Lung microvascular endothelial cell (primary cell): ENCODE data around the gene SYNPO2L. TPM values are rescaled to one million over a fixed set of nuclear protein-coding genes. Genes with fewer than 3 reads are reported as not detected.
"Not testable (repeated sequence)": the region's sequence is repeated elsewhere in the genome, so short reads cannot be mapped to it uniquely, and the experiment has no call there.

Source experiments
- DNase-seq, 2 donors: peaks; one replicate each; pipeline versions ENCODE4 v3.0.0 to v3.0.0-alpha.2; 2010; ENCODE audit warnings: low read depth in 2 of 2
- total RNA-seq: library from RNA; depleted of rRNA; stranded (reverse); fragments of >200 nt; gene quantifications from 2 replicates; pipeline ENCODE4 v1.2.1, GENCODE V29; 2014

Gene SYNPO2L
- total RNA-seq = not detected in 2 replicates

- DNase-seq = no peak
Observed at GRCh38 chr10:73655990-73656298, at the start of gene SYNPO2L. Gene SYNPO2L, minus strand, starts transcription at chr10:73656029. Its CDS starts 107 bp downstream, at chr10:73655922.

DNA sequence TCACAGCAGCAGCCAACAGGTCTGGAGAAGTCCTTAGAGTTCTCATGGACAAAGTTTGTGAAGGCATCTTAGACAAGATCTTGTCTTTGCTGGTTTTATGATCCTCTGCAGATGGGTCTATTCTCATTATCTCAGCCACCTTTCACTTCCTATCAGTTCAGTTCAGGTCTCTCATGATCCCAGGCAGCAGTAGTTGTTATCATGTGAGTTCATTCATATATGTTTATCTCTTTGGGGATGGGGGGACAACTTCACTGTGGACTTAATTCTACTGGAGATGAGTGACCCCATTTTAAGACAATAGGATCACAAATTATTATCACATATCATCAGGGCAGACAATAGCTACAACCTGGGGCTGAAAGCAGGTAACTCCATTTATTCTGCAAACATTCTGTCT, 48.1 kb upstream of the SYNPO2L start:
- not testable (repeated sequence) for DNase-seq

- not testable (repeated sequence) for DNase-seq
Observed at GRCh38 chr10:73698819-73699218, 43.0 kb upstream of the SYNPO2L start.

DNA sequence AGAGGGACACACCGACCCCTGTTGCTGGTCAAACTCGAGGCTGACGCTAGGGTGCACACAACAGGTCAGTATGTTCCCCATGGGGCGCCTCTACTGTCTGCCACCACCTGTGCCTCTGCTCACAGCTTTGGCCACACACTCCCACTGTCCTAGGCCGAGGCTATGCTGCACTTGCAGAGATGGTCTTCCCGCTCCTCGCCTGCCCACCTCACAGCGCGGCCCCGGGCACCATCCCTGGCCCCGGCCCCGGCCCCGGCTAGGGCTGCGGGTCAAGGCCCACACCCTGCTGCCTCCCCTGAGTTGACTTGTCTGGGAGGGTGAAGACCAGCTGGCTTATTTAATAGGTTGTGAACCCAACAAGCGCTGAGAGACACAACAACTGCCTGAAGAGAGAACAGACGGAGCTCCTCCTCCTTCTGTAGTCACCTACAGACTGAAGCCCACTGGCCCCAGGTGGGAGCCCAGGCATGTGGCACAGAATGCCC, 41.9 kb upstream of the SYNPO2L start, which contains the start of gene AGAP5:
Gene AGAP5 (minus strand): TSS at position 435 of the 485 bp plus-strand sequence. CDS start 354 bp downstream, at position 81.
- DNase-seq = not testable (repeated sequence)

DNA sequence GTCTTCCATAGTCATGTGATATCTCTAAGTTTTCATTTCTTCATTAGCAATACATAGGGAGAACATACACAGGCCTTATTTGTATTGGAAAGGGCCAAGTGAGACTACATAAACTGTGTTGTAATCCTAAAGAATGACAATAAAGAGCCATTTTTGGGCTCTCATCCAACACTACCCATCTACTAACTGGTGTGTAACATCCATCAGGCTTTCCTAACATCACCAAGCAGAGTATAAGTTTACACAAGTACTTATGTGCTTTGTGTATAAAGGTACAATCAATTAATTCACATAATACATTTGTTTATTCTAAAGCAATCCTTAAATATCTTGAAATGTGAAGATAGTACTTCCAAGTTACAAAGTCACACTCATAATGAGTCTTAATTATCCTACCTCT, 39.5 kb upstream of the SYNPO2L start:
- not testable (repeated sequence) for DNase-seq

DNA sequence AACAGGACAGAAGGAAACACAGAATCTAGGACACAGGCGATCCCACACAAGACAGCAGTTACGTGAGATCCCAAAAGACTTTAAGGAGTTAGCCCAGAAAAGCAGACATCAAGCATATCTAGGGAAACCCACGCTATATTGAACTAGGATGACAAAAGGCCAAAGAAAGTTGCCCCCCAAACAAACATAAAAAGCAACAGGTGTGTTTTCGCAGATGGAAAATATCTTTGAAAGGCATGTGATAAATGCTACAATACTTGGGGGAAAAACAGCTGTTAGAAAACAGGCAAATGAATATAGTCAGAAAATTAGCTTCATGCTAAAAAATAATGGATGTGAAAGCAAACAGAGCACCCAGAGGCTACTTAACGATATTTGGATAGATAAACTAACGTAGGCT, 34.9 kb upstream of the SYNPO2L start:
- not testable (repeated sequence) for DNase-seq

DNA sequence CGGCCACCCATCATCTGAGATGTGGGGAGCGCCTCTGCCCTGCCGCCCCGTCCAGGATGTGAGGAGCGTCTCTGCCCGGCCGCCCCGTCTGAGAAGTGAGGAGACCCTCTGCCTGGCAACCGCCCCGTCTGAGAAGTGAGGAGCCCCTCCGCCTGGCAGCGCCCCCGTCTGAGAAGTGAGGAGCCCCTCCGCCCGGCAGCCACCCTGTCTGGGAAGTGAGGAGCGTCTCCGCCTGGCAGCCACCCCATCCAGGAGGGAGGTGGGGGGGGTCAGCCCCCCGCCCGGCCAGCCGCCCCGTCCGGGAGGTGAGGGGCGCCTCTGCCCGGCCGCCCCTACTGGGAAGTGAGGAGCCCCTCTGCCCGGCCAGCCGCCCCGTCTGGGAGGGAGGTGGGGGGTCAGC, 33.8 kb upstream of the SYNPO2L start:
- DNase-seq = not testable (repeated sequence)

DNA sequence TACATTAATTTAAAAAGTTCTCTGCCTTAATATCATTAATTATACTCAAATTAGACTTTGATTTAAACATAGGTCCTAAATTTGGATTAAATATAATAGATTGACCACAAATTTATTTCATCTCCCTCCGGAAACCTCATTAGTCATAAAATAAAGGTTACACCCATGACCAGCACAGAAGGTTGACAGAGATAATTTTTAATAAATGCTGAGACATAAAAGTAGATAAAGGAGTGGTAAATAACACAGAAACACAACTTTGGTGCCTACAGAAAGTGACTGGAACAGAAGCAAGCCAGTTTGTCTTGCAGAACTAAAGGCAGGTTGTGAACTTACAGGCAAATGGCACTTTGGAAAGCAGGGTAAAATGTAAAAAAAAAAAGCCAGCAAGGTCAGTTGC, 31.8 kb upstream of the SYNPO2L start:
- DNase-seq = not testable (repeated sequence)

GRCh38 chr10:73674546-73674945, 18.7 kb upstream of the SYNPO2L start:
- DNase-seq = not testable (repeated sequence)

GRCh38 chr10:73668378-73668777, 12.5 kb upstream of the SYNPO2L start:
- DNase-seq = not testable (repeated sequence)

- not testable (repeated sequence) for DNase-seq
Observed at GRCh38 chr10:73666153-73666809, 10.5 kb upstream of the SYNPO2L start.

GRCh38 chr10:73665581-73665980, 9.8 kb upstream of the SYNPO2L start:
- DNase-seq = not testable (repeated sequence)

- DNase-seq = not testable (repeated sequence)
Observed at GRCh38 chr10:73664156-73665040, 8.6 kb upstream of the SYNPO2L start.

GRCh38 chr10:73663621-73664020, 7.8 kb upstream of the SYNPO2L start:
- DNase-seq = not testable (repeated sequence)

DNA sequence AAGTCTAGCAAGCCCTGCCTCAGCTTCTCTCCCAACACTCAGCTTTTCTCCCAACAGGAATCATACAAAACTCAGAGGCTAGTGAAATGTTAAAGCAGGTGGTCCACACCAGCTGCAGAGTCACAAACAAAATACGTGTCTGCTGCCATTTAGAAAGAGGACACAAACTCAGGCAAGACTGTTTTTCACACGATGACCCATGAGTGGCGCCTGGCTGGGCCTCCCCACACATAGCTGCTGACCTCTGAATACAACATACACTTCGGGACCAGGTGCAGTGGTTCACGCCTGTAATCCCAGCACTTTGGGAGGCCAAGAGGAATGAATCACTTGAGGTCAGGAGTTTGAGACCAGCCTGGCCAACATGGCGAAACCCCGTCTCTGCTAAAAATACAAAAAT, 6.9 kb upstream of the SYNPO2L start:
- not testable (repeated sequence) for DNase-seq

GRCh38 chr10:73655257-73655989, 406 bp downstream of the SYNPO2L start:
- no peak for DNase-seq

- peak; percentile 44 to 59 for DNase-seq
Observed at GRCh38 chr10:73653701-73654100, 2.1 kb downstream of the SYNPO2L start.

DNA sequence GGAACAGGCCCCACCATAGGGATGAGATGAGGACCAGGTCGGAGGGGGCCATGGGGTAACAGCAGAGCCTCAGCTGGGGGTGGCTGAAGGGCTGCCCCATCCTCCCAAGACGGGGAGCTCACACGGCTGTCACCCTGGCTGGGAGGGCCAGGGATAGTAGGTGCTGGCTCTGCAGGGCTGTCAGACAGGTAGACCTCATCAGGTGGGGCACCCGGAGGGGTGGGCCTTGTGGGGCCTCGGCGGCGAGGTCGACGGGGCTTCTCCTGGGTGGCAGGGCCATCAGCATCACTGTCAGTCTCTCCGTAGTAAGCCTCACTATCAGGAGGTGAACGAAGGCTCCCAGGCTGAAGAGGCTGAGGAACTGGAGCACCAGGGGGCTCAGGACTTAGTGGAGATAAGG, 2.6 kb downstream of the SYNPO2L start:
- no peak for DNase-seq

DNA sequence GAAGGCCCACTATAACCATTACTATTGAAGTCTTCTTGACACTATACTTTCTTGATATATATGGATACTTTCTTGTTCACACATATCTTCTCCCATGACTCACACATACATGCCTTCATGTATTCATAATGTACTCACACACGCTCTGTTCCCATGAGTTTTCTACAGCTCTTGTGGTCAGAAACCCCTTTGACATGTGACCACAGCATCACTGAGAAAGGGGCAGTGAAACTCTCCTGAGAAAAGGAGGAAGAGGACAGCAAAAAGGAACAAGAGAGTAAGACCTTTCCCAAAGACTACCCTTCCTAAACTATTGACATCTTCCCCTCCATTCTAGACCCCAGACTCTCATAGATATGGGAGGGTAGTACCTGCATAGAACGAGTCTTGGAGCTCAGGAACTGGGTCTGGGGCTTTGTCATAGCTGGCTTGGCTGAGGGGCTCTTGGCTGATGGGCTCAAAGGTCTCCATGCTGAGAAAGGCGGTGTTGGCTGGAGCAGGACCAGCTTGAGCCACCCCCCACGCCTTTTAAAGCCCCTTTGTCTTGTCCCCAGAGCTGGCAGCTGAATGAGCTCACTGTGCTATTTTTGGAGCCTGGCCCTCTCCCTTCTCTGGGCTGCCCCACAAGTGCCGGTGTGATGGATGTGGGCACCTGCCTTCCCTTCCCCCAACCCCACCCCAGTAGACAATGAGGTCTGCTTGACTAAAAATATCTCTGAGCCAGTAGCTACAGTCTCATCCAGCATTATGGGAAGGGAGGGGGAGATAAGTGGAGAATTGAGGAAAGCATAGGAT, 5.1 kb downstream of the SYNPO2L start:
- no peak for DNase-seq

DNA sequence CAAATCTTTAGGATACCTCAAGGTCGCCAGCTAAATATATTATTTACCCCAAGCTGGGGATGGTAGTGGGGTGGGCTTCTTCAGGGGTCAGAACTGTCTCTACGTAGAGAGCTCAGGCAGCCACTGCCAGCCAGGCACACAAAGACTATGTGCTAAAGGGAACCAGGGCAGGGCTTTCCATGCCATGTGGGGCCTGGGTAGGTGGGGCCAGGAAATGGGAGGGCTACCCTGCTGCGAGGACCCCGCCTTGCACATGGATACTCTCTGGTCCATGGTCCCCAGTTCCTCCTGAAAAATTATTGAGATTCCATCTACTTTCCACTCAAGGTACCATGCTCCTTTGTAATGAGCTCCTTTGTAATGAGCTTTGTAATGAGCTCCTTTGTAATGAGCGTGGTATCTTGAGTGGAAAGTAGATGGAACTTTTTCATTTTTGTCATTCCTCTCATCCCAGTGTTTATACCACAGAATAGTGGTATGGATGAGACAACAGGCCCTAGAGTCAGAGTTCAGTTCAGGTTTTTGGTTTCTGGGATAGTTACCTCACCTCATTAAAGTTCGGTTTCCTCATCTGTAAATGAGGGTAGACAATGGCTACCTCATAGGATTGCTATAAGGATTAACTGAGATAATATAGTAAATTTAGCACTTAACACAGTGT, 5.8 kb downstream of the SYNPO2L start:
- no peak for DNase-seq
